HG03521 (cell line): ENCODE measurements around the gene INSYN2B.

ENCODE experiments used
- ATAC-seq: cut with Tn5 transposase; IDR thresholded peaks from one replicate; pipeline ENCODE4 v1.9.1; 2021; ENCODE audit warnings: mild to moderate bottlenecking, moderate library complexity; ENCODE audit not compliant: unreplicated experiment

The INSYN2B gene

DNA sequence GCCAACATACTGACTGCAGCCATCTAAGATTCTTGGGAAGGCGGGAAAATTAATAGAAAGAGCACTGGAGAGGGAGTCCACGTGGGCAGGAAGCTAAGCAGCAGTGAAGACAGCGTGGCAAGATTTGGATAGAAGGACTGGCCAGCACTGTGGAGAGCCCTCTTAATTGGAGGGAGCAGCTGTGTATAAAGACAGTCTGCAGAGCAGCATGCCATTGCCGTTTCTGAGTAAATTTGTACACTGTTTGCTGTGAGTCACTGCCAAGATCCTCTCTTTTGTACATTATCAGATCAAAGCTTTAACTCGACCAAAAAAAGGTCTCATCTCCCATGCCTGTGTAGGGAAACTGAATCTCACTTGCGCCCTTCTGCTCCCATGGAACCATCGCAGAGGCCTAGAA is 45.3 kb downstream of the INSYN2B start:
- no peak for ATAC-seq

GRCh38 chr5:169933616-169934015 is 46.7 kb downstream of the INSYN2B start:
- ATAC-seq = no peak

- no peak for ATAC-seq
Observed at GRCh38 chr5:169933127-169933526, 47.2 kb downstream of the INSYN2B start.

GRCh38 chr5:169923988-169924387 is 56.3 kb downstream of the INSYN2B start:
- peak; percentile 52 for ATAC-seq

DNA sequence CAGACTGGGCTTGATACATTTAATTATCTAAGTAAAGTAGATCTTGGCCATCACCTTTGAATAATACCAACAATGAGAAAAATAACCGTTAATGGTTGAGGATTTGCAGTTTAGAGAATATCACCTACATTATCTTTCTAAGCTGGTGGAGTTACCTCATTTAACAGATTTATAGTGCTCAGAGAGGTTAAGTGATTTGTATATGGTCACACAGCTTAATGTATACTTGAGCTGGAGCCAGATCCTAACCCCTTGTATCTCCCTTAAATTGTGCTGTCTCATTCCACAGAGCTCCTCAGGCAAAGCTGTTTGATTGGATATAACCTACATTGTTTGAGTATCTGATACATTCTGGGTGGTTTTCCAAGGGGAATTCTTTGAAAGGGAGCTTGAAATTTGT is 57.8 kb downstream of the INSYN2B start:
- ATAC-seq = no peak

DNA sequence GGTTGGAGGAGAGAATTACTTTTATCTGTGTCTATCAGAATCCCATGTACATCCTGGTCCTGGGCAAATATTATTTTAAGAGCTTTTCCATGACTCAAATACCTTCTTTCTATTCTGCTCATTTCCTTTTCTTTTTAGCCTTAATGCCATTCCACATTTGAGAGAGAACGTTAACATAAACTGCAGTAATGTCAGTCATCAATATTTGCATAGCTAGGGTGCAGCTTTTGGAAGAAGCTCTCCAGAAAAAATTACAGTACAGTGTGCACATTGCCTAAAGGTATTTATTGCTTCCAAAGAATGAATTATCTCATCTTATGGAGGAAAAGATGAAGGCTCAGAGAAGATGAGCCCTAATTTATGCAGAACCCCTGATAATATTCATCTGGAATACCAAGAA is 58.3 kb downstream of the INSYN2B start:
- ATAC-seq = no peak

DNA sequence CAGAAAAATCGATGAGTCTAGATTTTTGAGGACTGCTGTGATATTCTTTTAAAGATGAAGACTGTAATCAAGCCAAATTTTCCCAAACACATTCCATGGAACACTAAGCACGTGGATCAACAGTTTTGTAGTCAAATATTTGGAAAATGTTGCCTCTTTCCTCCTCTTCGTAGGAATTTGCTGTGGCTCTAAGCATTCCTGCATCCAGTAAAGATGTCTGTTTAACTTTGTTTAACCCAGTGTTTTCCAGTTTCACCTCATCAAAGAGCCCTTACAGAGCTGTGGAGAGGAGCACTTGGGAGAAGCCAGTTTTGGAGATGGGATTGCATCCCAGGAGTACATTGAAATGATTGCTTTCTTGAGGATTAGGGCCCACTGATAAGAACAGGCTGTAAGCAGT is 58.9 kb downstream of the INSYN2B start:
- ATAC-seq = no peak

GRCh38 chr5:169920474-169920873 is 59.8 kb downstream of the INSYN2B start:
- ATAC-seq = no peak

- ATAC-seq = no peak
Observed at GRCh38 chr5:169918228-169918627, 62.1 kb downstream of the INSYN2B start.

GRCh38 chr5:169917500-169917899 is 62.8 kb downstream of the INSYN2B start:
- no peak for ATAC-seq

DNA sequence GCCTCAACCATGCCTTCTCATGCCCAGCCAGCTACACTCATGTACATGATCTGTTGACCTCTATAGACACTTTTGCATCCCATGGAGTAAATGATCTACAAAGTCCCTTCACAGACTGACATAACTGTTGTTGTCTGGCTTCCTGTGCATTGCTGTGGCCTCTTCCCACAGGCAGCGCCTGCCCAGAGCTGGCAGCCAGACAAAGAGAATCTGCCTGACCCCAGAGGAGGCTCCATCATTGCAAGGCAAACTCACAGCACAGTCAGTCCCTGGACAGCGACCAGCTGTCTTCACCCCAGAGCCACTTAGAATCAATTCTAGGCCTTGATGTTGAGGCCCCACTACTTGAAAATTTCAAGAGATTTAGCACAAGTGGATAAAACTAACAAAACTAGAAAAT is 65.5 kb downstream of the INSYN2B start:
- no peak for ATAC-seq

DNA sequence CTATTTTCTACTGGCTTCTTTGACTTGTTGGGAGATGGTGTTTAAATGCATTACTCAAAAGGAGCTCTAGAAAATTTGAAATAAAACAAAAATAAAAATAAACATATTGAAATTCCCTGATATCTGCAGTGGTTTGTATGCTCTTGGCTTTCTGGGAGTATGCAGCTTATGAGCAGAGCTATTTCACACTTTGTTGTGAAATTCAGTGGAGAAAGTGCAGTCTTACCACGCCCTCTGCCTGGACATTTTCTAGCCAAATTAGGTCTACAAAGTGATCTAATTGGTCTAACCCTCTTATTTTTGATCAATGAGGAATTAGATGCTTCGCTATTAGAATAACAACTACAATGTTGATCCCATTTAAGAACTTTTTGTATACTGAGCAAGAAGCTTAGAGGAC is 66.8 kb downstream of the INSYN2B start:
- no peak for ATAC-seq

- no peak for ATAC-seq
Observed at GRCh38 chr5:169911448-169912212, 68.7 kb downstream of the INSYN2B start.

- no peak for ATAC-seq
Observed at GRCh38 chr5:169910393-169910792, 69.9 kb downstream of the INSYN2B start.

GRCh38 chr5:169909945-169910344 is 70.3 kb downstream of the INSYN2B start:
- no peak for ATAC-seq

- ATAC-seq = no peak
Observed at GRCh38 chr5:169908864-169909263, 71.4 kb downstream of the INSYN2B start.

GRCh38 chr5:169906745-169907649 is 73.3 kb downstream of the INSYN2B start:
- no peak for ATAC-seq

DNA sequence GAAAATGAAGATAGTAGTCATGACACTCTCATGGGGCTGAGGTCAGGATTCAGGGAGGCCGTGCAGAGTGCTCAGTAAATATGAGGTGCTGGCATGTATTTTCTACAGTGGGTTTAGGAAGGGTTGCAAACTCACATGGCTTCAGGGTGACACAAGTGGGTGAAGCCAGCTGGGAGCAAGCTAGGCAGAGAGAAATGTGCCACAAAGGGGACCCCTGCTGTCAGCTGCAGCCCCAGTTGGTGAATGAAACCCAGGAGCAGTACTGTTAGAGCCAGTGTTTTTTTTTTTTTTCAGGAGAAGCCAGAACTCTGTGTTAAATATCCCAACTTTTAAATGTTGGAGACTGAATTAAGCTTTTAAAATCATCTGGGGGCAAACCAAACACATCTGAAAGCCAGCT is 75.3 kb downstream of the INSYN2B start:
- ATAC-seq = no peak

GRCh38 chr5:169904508-169904907 is 75.8 kb downstream of the INSYN2B start:
- no peak for ATAC-seq

GRCh38 chr5:169904059-169904458 is 76.2 kb downstream of the INSYN2B start:
- no peak for ATAC-seq

- no peak for ATAC-seq
Observed at GRCh38 chr5:169901896-169902295, 78.4 kb downstream of the INSYN2B start.

- no peak for ATAC-seq
Observed at GRCh38 chr5:169897481-169897880, 82.8 kb downstream of the INSYN2B start.
